SK-N-SH treated with all-trans-retinoic acid at 6 μM for 48 hours (cell line): Measurements from ENCODE around the gene SF3A1.

Experiments used
- ATAC-seq: fragments of 200-7000 bp; cut with Tn5 transposase; 3 replicates; pipeline ENCODE4 v1.9.1; 2020; ENCODE audit warnings: mild to moderate bottlenecking, moderate library complexity
- ARNTL ChIP-seq: fragments of 450-650 bp; formaldehyde crosslinking; IDR thresholded peaks from 2 replicates; pipeline ENCODE4 v1.5.0; 2020; ENCODE audit warnings: low read depth, mild to moderate bottlenecking, moderate library complexity, borderline replicate concordance
- BACH2 ChIP-seq: fragments of 250-450 bp; sonication (Bioruptor Pico); IDR thresholded peaks from 2 replicates; pipeline ENCODE4 v1.9.0; 2021; ENCODE audit warnings: mild to moderate bottlenecking, borderline replicate concordance
- CREB5 ChIP-seq: fragments of 250-450 bp; sonication (Bioruptor Pico); IDR thresholded peaks from 2 replicates; pipeline ENCODE4 v1.5.1; 2020; ENCODE audit warnings: low read depth, mild to moderate bottlenecking, moderate library complexity
- CSDC2 ChIP-seq: fragments of 250-450 bp; sonication (Bioruptor Pico); IDR thresholded peaks from 2 replicates; pipeline ENCODE4 v1.5.0; 2020; ENCODE audit warnings: mild to moderate bottlenecking, moderate library complexity
- CSRNP3 ChIP-seq: fragments of 250-450 bp; sonication (Bioruptor Pico); IDR thresholded peaks from 2 replicates; pipeline ENCODE4 v1.5.1; 2021; ENCODE audit warnings: mild to moderate bottlenecking, moderate library complexity
- ESRRG ChIP-seq: fragments of 250-450 bp; sonication (Bioruptor Pico); IDR thresholded peaks from 2 replicates; pipeline ENCODE4 v1.6.1; 2021; ENCODE audit warnings: mild to moderate bottlenecking
- GLIS3 ChIP-seq: fragments of 250-450 bp; sonication (Bioruptor Pico); IDR thresholded peaks from 2 replicates; pipeline ENCODE4 v1.5.0; 2020; ENCODE audit warnings: mild to moderate bottlenecking, moderate library complexity
- ISL1 ChIP-seq: fragments of 250-450 bp; sonication (Bioruptor Pico); IDR thresholded peaks from 2 replicates; pipeline ENCODE4 v2.1.2; 2022; ENCODE audit warnings: mild to moderate bottlenecking, moderate library complexity
- OSR1 ChIP-seq: fragments of 250-450 bp; sonication (Bioruptor Pico); IDR thresholded peaks from 2 replicates; pipeline ENCODE4 v1.8.0; 2022; ENCODE audit warnings: moderate library complexity, mild to moderate bottlenecking, inconsistent platforms
- PPARA ChIP-seq: fragments of 250-450 bp; sonication (Bioruptor Pico); IDR thresholded peaks from 2 replicates; pipeline ENCODE4 v1.5.0; 2020; ENCODE audit warnings: mild to moderate bottlenecking, borderline replicate concordance
- RARB ChIP-seq: fragments of 250-450 bp; sonication (Bioruptor Pico); IDR thresholded peaks from 2 replicates; pipeline ENCODE4 v1.8.0; 2021; ENCODE audit warnings: mild to moderate bottlenecking, moderate library complexity
- SNAI2 ChIP-seq: fragments of 250-450 bp; sonication (Bioruptor Pico); IDR thresholded peaks from 2 replicates; pipeline ENCODE4 v1.5.0; 2020; ENCODE audit warnings: mild to moderate bottlenecking, moderate library complexity
- TOX ChIP-seq: fragments of 250-450 bp; sonication (Bioruptor Pico); IDR thresholded peaks from 2 replicates; pipeline ENCODE4 v1.8.0; 2021; ENCODE audit warnings: mild to moderate bottlenecking, moderate library complexity, borderline replicate concordance
- TSHZ2 ChIP-seq: fragments of 250-450 bp; sonication (Bioruptor Pico); IDR thresholded peaks from 2 replicates; pipeline ENCODE4 v1.5.0; 2020; ENCODE audit warnings: mild to moderate bottlenecking, moderate library complexity
- ZC3H10 ChIP-seq: fragments of 250-450 bp; sonication (Bioruptor Pico); IDR thresholded peaks from 2 replicates; pipeline ENCODE4 v1.5.1; 2021; ENCODE audit warnings: mild to moderate bottlenecking, moderate library complexity
- ZFP3 ChIP-seq: fragments of 250-450 bp; sonication (Bioruptor Pico); IDR thresholded peaks from 2 replicates; pipeline ENCODE4 v1.5.0; 2020; ENCODE audit warnings: mild to moderate bottlenecking, moderate library complexity
- ZFP30 ChIP-seq: fragments of 450-650 bp; formaldehyde crosslinking; IDR thresholded peaks from 2 replicates; pipeline ENCODE4 v1.5.0; 2022; ENCODE audit warnings: mild to moderate bottlenecking, moderate library complexity
- ZNF70 ChIP-seq: fragments of 450-650 bp; formaldehyde crosslinking; IDR thresholded peaks from 2 replicates; pipeline ENCODE4 v1.5.0; 2020; ENCODE audit warnings: mild to moderate bottlenecking, moderate library complexity
- ZNF8 ChIP-seq: fragments of 450-650 bp; formaldehyde crosslinking; IDR thresholded peaks from 2 replicates; pipeline ENCODE4 v1.5.0; 2020; ENCODE audit warnings: mild to moderate bottlenecking, moderate library complexity
- TF ChIP-seq, protein P1 (sequence below): fragments of 250-450 bp; sonication (Bioruptor Pico); IDR thresholded peaks from 2 replicates; pipeline ENCODE4 v1.8.0; 2021; ENCODE audit warnings: low read depth, mild to moderate bottlenecking, moderate library complexity, borderline replicate concordance
- TF ChIP-seq, protein P2 (sequence below): fragments of 250-450 bp; sonication (Bioruptor Pico); IDR thresholded peaks from 2 replicates; pipeline ENCODE4 v1.8.0; 2020; ENCODE audit warnings: mild to moderate bottlenecking, moderate library complexity, borderline replicate concordance

Gene SF3A1

DNA sequence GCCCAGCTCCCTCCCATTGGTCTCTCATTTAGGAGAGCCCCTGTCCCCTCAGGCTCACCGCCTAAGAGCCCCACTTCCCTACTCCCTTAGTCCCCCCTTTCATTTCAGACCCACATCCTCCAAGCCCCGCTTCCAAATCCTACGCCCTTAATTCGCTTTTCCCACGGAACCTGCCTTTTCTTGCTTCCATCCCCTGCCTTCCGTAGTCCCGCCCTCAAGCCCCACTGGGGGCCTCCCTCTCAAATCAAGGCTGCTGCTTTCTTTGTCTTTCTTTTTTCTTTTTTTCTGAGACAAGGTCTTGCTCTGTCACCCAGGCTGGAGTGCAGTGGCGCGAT is 509 bp upstream of the SF3A1 start:
- ATAC-seq = peak; percentile 26
- TF ChIP-seq, protein P1, sequence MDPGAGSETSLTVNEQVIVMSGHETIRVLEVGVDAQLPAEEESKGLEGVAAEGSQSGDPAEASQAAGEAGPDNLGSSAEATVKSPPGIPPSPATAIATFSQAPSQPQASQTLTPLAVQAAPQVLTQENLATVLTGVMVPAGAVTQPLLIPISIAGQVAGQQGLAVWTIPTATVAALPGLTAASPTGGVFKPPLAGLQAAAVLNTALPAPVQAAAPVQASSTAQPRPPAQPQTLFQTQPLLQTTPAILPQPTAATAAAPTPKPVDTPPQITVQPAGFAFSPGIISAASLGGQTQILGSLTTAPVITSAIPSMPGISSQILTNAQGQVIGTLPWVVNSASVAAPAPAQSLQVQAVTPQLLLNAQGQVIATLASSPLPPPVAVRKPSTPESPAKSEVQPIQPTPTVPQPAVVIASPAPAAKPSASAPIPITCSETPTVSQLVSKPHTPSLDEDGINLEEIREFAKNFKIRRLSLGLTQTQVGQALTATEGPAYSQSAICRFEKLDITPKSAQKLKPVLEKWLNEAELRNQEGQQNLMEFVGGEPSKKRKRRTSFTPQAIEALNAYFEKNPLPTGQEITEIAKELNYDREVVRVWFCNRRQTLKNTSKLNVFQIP (CRISPR knock-in tag) = no peak
- no peak for TF ChIP-seq ZFP3 (CRISPR knock-in tag)
- no peak for TF ChIP-seq CSDC2 (CRISPR knock-in tag)
- no peak for TF ChIP-seq ZNF8 (CRISPR knock-in tag)
- no peak for TF ChIP-seq ZC3H10 (CRISPR knock-in tag)

- ATAC-seq = no peak
- TF ChIP-seq ARNTL (CRISPR knock-in tag) (no peak), ZFP30 (no peak), TOX (CRISPR knock-in tag) (no peak), ESRRG (no peak), CSDC2 (CRISPR knock-in tag) (no peak), GLIS3 (CRISPR knock-in tag) (no peak), ZFP3 (CRISPR knock-in tag) (no peak), ZNF8 (CRISPR knock-in tag) (no peak), TSHZ2 (no peak), BACH2 (CRISPR knock-in tag) (no peak), RARB (no peak), ZNF70 (CRISPR knock-in tag) (no peak), ISL1 (CRISPR knock-in tag) (no peak), PPARA (CRISPR knock-in tag) (no peak), SNAI2 (CRISPR knock-in tag) (no peak), OSR1 (CRISPR knock-in tag) (no peak), CREB5 (CRISPR knock-in tag) (no peak)
- TF ChIP-seq, protein P1 (CRISPR knock-in tag) = no peak
- TF ChIP-seq, protein P2, sequence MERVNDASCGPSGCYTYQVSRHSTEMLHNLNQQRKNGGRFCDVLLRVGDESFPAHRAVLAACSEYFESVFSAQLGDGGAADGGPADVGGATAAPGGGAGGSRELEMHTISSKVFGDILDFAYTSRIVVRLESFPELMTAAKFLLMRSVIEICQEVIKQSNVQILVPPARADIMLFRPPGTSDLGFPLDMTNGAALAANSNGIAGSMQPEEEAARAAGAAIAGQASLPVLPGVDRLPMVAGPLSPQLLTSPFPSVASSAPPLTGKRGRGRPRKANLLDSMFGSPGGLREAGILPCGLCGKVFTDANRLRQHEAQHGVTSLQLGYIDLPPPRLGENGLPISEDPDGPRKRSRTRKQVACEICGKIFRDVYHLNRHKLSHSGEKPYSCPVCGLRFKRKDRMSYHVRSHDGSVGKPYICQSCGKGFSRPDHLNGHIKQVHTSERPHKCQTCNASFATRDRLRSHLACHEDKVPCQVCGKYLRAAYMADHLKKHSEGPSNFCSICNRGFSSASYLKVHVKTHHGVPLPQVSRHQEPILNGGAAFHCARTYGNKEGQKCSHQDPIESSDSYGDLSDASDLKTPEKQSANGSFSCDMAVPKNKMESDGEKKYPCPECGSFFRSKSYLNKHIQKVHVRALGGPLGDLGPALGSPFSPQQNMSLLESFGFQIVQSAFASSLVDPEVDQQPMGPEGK (CRISPR knock-in tag) = no peak
These were observed 2.0 kb downstream of the SF3A1 start for GRCh38 chr22:30354644-30355043.

GRCh38 chr22:30351226-30351625 is 5.5 kb downstream of the SF3A1 start:
- no peak for TF ChIP-seq CSRNP3 (CRISPR knock-in tag)
- no peak for TF ChIP-seq CREB5 (CRISPR knock-in tag)
- no peak for TF ChIP-seq ZFP30
- no peak for TF ChIP-seq TOX (CRISPR knock-in tag)
- no peak for ATAC-seq
